Right lobe of liver (tissue), 6 donors: ENCODE data around the gene KCNIP1. TPM values are rescaled to one million over a fixed set of nuclear protein-coding genes. Genes with fewer than 3 reads are reported as not detected.

Experiments used
- ATAC-seq, 4 donors: fragments of 200-7000 bp; cut with Tn5 transposase; one replicate each; pipeline ENCODE4 v1.9.1; 2020; ENCODE audit warnings: mild to moderate bottlenecking in 4 of 4, moderate library complexity in 4 of 4
- DNase-seq, 3 donors: peaks; one replicate each; pipeline ENCODE4 v3.0.0-alpha.2; 2020
- H3K27ac ChIP-seq, 3 donors: fragments of 200-600 bp; one replicate each; pipeline ENCODE4 v1.8.0; 2022
- H3K27me3 ChIP-seq, 2 donors: fragments of 200-600 bp; one replicate each; pipeline ENCODE4 v1.8.0; 2022
- H3K36me3 ChIP-seq, 4 donors: fragments of 200-600 bp; sonication (generic) in 1 of 4; one replicate each; pipeline versions ENCODE4 v1.5.1 to v1.8.0; 2017 to 2022; ENCODE audit warnings: control low read depth in 1 of 4
- H3K4me1 ChIP-seq, 4 donors: fragments of 200-600 bp; sonication (generic) in 1 of 4; one replicate each; pipeline versions ENCODE4 v1.5.1 to v1.8.0; 2017 to 2022; ENCODE audit warnings: control low read depth in 1 of 4
- H3K4me3 ChIP-seq, 3 donors: fragments of 200-600 bp; one replicate each; pipeline ENCODE4 v1.8.0; 2022
- H3K9me3 ChIP-seq, 4 donors: fragments of 200-600 bp; sonication (generic) in 1 of 4; one replicate each; pipeline versions ENCODE4 v1.5.1 to v1.8.0; 2017 to 2022; ENCODE audit warnings: control low read depth in 1 of 4
- POLR2A ChIP-seq: fragments of 450-650 bp; IDR thresholded peaks from one replicate; pipeline ENCODE4 v1.6.1; 2017; ENCODE audit warnings: antibody characterized with exemption, mild to moderate bottlenecking
- WGBS: methylation state at CpG from one replicate; pipeline ENCODE4 v1.1.6; 2018; ENCODE audit warnings: low coverage, low lambda C conversion rate; ENCODE audit not compliant: insufficient coverage; ENCODE audit errors: missing lambda C conversion rate; 5-methylcytosine and 5-hydroxymethylcytosine counted together
- intact Hi-C, 2 donors: fragments of 100-400 bp; cut with DNase I; formaldehyde crosslinking; loops; one replicate each; pipeline versions ENCODE4 v1.11.2 to v1.14.1; 2022
- total RNA-seq, 6 experiments: library from RNA; depleted of rRNA in 2 of 6; stranded (reverse); fragments of >200 nt in 2 of 6; fragmentation: NEBNext Ultra II Directional in 3 of 6; extraction: Animal tissue kit (Norgen Biotek cat#: 25700) in 3 of 6; gene quantifications; one replicate each; pipeline versions ENCODE4 v1.1.0 to v1.2.4, GENCODE V29; 2016 to 2023
- TF ChIP-seq, protein P1 (sequence below), 4 donors: fragments of 200-600 bp in 3 of 4; fragments of 450-650 bp in 1 of 4; IDR thresholded peaks; one replicate each; pipeline versions ENCODE4 v1.5.1 to v1.8.0; 2016 to 2022; ENCODE audit warnings: antibody characterized with exemption in 4 of 4, mild to moderate bottlenecking in 2 of 4
- donor health status: DM: no; HTN: yes; CAD: no.
- donor health status: DM: no; HTN: no; CAD: no.
- donor health status: DM: no; HTN: no; CAD: no.
- donor health status: DM: no; HTN: yes; CAD: no.
- donor health status: DM: no; HTN: yes; CAD: no.

The KCNIP1 gene
- total RNA-seq, 6 experiments from 2014 or later: 0.56 TPM; not detected in 5

GRCh38 chr5:170579601-170580000, 75.8 kb downstream of the KCNIP1 start:
- no peak for TF ChIP-seq POLR2A
- TF ChIP-seq, protein P1, sequence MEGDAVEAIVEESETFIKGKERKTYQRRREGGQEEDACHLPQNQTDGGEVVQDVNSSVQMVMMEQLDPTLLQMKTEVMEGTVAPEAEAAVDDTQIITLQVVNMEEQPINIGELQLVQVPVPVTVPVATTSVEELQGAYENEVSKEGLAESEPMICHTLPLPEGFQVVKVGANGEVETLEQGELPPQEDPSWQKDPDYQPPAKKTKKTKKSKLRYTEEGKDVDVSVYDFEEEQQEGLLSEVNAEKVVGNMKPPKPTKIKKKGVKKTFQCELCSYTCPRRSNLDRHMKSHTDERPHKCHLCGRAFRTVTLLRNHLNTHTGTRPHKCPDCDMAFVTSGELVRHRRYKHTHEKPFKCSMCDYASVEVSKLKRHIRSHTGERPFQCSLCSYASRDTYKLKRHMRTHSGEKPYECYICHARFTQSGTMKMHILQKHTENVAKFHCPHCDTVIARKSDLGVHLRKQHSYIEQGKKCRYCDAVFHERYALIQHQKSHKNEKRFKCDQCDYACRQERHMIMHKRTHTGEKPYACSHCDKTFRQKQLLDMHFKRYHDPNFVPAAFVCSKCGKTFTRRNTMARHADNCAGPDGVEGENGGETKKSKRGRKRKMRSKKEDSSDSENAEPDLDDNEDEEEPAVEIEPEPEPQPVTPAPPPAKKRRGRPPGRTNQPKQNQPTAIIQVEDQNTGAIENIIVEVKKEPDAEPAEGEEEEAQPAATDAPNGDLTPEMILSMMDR (IDR thresholded peaks at IDR 0.05): no peak
- Histone ChIP-seq H3K36me3 (no peaks in the 10 kb centered on the region), H3K4me1 (no peaks in the 10 kb centered on the region), H3K27ac (no peak overlapping the region), H3K4me3 (no peak overlapping the region), H3K27me3 (no peaks in the 10 kb centered on the region), H3K9me3 (no peaks in the 10 kb centered on the region)
- intact Hi-C loops: no loop called here
- 50% methylated on average over 3 of the region's 3 CpGs for WGBS
- DNase-seq (no peak), ATAC-seq (no peak)

DNA sequence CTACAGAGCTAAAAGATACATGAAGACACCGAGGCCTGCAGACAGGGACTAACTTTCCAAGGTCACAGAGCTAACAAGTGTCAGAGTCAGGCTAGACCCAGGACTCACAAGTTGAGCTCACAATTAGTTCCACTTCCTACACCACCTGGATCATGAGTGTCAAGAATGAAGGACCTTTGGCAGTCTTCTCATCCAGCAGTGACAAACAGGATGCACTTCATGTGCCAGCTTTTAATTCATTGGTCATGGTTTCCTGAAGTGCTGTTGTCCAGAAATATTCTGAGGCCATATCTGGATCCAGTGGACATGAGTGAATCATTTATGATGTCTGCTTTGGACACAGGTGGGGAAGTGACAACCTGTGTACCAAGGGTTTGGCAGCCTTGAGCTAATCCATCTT, 77.4 kb downstream of the KCNIP1 start:
- DNase-seq (no peak), ATAC-seq (no peak)
- intact Hi-C loops: no loop called here
- Histone ChIP-seq H3K27ac (no peak overlapping the region), H3K4me3 (no peak overlapping the region), H3K27me3 (no peaks in the 10 kb centered on the region), H3K36me3 (no peaks in the 10 kb centered on the region), H3K9me3 (no peaks in the 10 kb centered on the region), H3K4me1 (no peaks in the 10 kb centered on the region)
- TF ChIP-seq POLR2A: no peak
- TF ChIP-seq, protein P1 (IDR thresholded peaks at IDR 0.05): no peak
- WGBS: 100% methylated on average over 1 of the region's 1 CpG

DNA sequence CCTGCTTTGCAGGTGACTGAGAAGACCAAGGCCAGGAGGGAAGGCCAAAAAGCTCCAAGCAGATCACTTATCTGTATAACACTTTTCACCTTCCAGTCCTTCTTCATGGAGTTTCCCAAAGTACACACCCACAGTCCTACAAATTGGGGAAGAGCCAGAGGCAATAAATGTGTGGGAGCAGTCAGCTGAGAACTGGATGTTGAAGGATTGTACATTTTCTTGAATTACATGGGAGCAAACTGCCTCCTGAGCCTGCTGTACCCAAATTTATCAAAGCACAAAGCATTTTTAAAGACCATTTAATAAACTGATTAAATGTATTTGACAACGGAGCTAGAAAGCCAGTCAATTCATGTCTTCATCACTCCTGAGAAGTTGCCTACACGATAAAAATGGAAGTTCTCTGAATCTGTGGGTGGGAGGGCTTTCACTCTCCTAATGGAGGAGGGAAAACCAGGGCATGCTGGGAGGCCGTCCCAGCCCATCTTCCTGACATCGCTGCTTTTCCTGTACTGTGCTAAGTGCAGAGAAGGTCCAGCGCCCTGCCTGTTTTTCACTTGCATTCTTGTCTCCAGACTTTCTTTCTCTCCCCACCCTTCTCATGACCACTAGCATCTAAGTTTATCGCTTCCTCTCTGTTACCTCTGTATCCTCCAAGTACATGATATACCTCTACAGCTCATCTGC, 79.0 kb downstream of the KCNIP1 start:
- no peak for TF ChIP-seq POLR2A
- TF ChIP-seq, protein P1 (IDR thresholded peaks at IDR 0.05): no peak
- no peaks in the 10 kb centered on the region for H3K36me3 ChIP-seq
- no peaks in the 10 kb centered on the region for H3K9me3 ChIP-seq
- DNase-seq: no peak
- no peaks in the 10 kb centered on the region for H3K4me1 ChIP-seq
- WGBS: 70% methylated on average over 5 of the region's 6 CpGs
- no peak for ATAC-seq
- H3K27me3 ChIP-seq: no peaks in the 10 kb centered on the region
- no peak overlapping the region for H3K27ac ChIP-seq
- H3K4me3 ChIP-seq: no peak overlapping the region
- intact Hi-C loops: no loop called here

DNA sequence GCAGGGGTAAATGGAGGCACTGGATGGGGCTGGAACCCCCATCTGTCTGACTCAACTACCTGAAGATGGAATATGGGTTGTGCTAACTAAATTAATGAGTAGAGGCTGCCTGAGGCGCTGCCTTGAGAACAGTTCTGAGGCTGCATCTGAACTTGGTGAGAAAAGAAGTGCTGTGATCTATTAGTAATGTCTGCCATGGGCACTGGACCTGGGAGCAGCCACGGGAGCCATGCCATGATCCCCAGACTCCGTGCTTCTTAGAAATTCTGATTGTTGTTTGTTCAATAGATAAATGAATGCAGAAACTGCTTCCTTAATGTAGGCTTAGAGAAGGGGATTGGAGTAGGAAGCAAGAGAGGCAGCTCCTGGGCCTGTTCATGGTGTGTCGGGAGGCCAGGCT, 80.2 kb downstream of the KCNIP1 start:
- no peak for TF ChIP-seq POLR2A
- TF ChIP-seq, protein P1 (IDR thresholded peaks at IDR 0.05): no peak
- DNase-seq (no peak), ATAC-seq (no peak)
- no peaks in the 10 kb centered on the region for H3K4me1 ChIP-seq
- 62% methylated on average over 4 of the region's 4 CpGs for WGBS
- H3K27me3 ChIP-seq: no peaks in the 10 kb centered on the region
- no peaks in the 10 kb centered on the region for H3K9me3 ChIP-seq
- H3K36me3 ChIP-seq: no peaks in the 10 kb centered on the region
- H3K4me3 ChIP-seq: no peak overlapping the region
- no peak overlapping the region for H3K27ac ChIP-seq
- intact Hi-C loops: no loop called here
